K562 (cell line): ENCODE measurements around the gene MATN1. TPM values are rescaled to one million over a fixed set of nuclear protein-coding genes. Genes with fewer than 3 reads are reported as not detected.

Source experiments
- ATAC-seq: fragments of 200-7000 bp; cut with Tn5 transposase; 3 replicates; pipeline ENCODE4 v1.9.1; 2020; ENCODE audit warnings: moderate library complexity
- BruUV-seq: library from RNA; stranded (reverse); fragments of 400-500 nt; replicated peaks from 2 replicates; lab custom pipeline; 2021; lab: Mats Ljungman, UMichigan
- CTCF ChIA-PET: fragments of 300-600 bp; formaldehyde crosslinking; extraction: SDS; loops from one replicate; lab custom pipeline; 2021; ENCODE audit warnings: low intra/inter-chr PET ratio; lab: Yijun Ruan, JAX
- POLR2A ChIA-PET: fragments of 300-600, 350-650 bp; sonication (Branson Sonifier 250); formaldehyde crosslinking; extraction: SDS; loops from one replicate; lab custom pipeline; 2021; ENCODE audit warnings: antibody characterized with exemption, inconsistent platforms; lab: Yijun Ruan, JAX
- DNase-seq, 4 experiments: peaks; one replicate each; pipeline versions ENCODE4 v3.0.0 to v3.0.0-alpha.2; 2011 to 2018; ENCODE audit warnings: low spot score in 3 of 4, mixed read lengths in 3 of 4; ENCODE audit errors: extremely low read depth in 1 of 4
- FAIRE-seq: peaks from 2 replicates; lab custom pipeline; 2011; peaks lifted over from hg19 to GRCh38; lab: Jason Lieb, UNC
- H2AFZ ChIP-seq: 2 replicates; pipeline ENCODE4 v1.6.0; 2011; ENCODE audit warnings: low read depth, low read length, control low read depth, inconsistent platforms
- H3K27ac ChIP-seq: fragments of 200-600 bp; 3 replicates; pipeline ENCODE4 v1.8.0; 2011; ENCODE audit warnings: low read depth, mild to moderate bottlenecking, control low read depth, inconsistent platforms, low read length, moderate library complexity, mixed read lengths; ENCODE audit errors: extremely low read depth
- H3K27me3 ChIP-seq, 2 experiments: fragments of 300-600 bp in 1 of 2; 2 replicates in 1 of 2; 3 replicates in 1 of 2; pipeline versions ENCODE4 v1.6.0 to v1.8.0; 2011; ENCODE audit warnings: inconsistent platforms in 2 of 2, low read length in 2 of 2, mild to moderate bottlenecking in 1 of 2, mixed read lengths in 1 of 2, moderate library complexity in 1 of 2; ENCODE audit not compliant: control insufficient read depth in 2 of 2, insufficient read depth in 2 of 2
- H3K36me3 ChIP-seq: fragments of 300-600 bp; 3 replicates; pipeline ENCODE4 v1.8.0; 2011; ENCODE audit warnings: mild to moderate bottlenecking, low read length, inconsistent platforms; ENCODE audit not compliant: control insufficient read depth, insufficient read depth
- H3K4me1 ChIP-seq, 2 experiments: fragments of 200-600 bp in 1 of 2; replicated peaks in 1 of 2; 2 replicates in 1 of 2; 3 replicates in 1 of 2; pipeline versions ENCODE4 v1.5.1 to v1.8.0; 2011; ENCODE audit warnings: inconsistent platforms in 2 of 2, low read length in 2 of 2, mild to moderate bottlenecking in 1 of 2, mixed read lengths in 1 of 2, moderate library complexity in 1 of 2; ENCODE audit not compliant: control insufficient read depth in 2 of 2, insufficient read depth in 2 of 2
- H3K4me2 ChIP-seq: 2 replicates; pipeline ENCODE4 v1.6.1; 2011; ENCODE audit warnings: low read length, control low read depth, inconsistent platforms, mixed read lengths; ENCODE audit not compliant: insufficient read depth
- H3K4me3 ChIP-seq: fragments of 200-600 bp; sonication (generic), shearing (Covaris generic); 2 replicates; pipeline ENCODE4 v1.5.1; 2016; ENCODE audit warnings: control low read depth, inconsistent platforms
- H3K79me2 ChIP-seq: fragments of 200-600 bp; 3 replicates; pipeline ENCODE4 v1.8.0; 2011; ENCODE audit warnings: low read length, inconsistent platforms; ENCODE audit not compliant: control insufficient read depth, insufficient read depth
- H3K9ac ChIP-seq, 2 experiments: 2 replicates each; pipeline versions ENCODE4 v1.6.0 to v1.6.1; 2011; ENCODE audit warnings: low read depth in 2 of 2, low read length in 2 of 2, control low read depth in 1 of 2, inconsistent platforms in 1 of 2, mild to moderate bottlenecking in 1 of 2, mixed read lengths in 1 of 2; ENCODE audit not compliant: insufficient read depth in 1 of 2
- H3K9me1 ChIP-seq: one replicate; pipeline ENCODE4 v1.6.0; 2011; ENCODE audit warnings: inconsistent platforms, mild to moderate bottlenecking, low read length, moderate library complexity; ENCODE audit not compliant: control insufficient read depth, insufficient read depth
- H3K9me3 ChIP-seq: replicated peaks from 2 replicates; pipeline ENCODE4 v1.5.1; 2011; ENCODE audit warnings: low read depth, low read length, inconsistent platforms; ENCODE audit not compliant: control insufficient read depth, insufficient read depth
- H4K20me1 ChIP-seq: replicated peaks from 2 replicates; pipeline ENCODE4 v1.6.1; 2011; ENCODE audit warnings: low read length, inconsistent platforms, mixed read lengths; ENCODE audit not compliant: control insufficient read depth, insufficient read depth
- BCOR ChIP-seq: fragments of 450-650 bp; IDR thresholded peaks from 2 replicates; pipeline ENCODE4 v1.6.1; 2016
- BRCA1 ChIP-seq, 2 experiments: fragments of 450-650 bp in 1 of 2; sonication (generic) in 1 of 2; formaldehyde crosslinking in 1 of 2; IDR thresholded peaks; 2 replicates each; pipeline versions ENCODE4 v1.5.0 to v1.6.1; 2017 to 2020; ENCODE audit warnings: mild to moderate bottlenecking in 1 of 2, missing genetic modification reagents in 1 of 2
- EHMT2 ChIP-seq: fragments of 450-650 bp; IDR thresholded peaks from 2 replicates; pipeline ENCODE4 v1.6.1; 2018; ENCODE audit warnings: antibody characterized with exemption
- HMGXB4 ChIP-seq: sonication (generic); formaldehyde crosslinking; IDR thresholded peaks from 2 replicates; pipeline ENCODE4 v1.8.1; 2023; ENCODE audit warnings: mild to moderate bottlenecking, missing genetic modification reagents
- MYNN ChIP-seq, 2 experiments: sonication (generic); formaldehyde crosslinking in 1 of 2; IDR thresholded peaks; 2 replicates each; pipeline versions ENCODE4 v1.5.0 to v1.6.1; 2016 to 2020; ENCODE audit warnings: antibody characterized with exemption in 1 of 2, missing genetic modification reagents in 1 of 2
- PREB ChIP-seq: sonication (generic); formaldehyde crosslinking; IDR thresholded peaks from 2 replicates; pipeline ENCODE4 v1.8.1; 2023; ENCODE audit warnings: mild to moderate bottlenecking, missing genetic modification reagents
- PTRF ChIP-seq: fragments of 450-650 bp; IDR thresholded peaks from 2 replicates; pipeline ENCODE4 v1.6.1; 2016; ENCODE audit warnings: mild to moderate bottlenecking, missing genetic modification characterization, missing compliant biosample characterization
- SMAD1 ChIP-seq: fragments of 150-350 bp; IDR thresholded peaks from 2 replicates; pipeline ENCODE4 v1.6.1; 2014; ENCODE audit warnings: low read length, low read depth; ENCODE audit not compliant: partially characterized antibody
- SRSF9 ChIP-seq: fragments of 200-400 bp; formaldehyde crosslinking; IDR thresholded peaks from 2 replicates; pipeline ENCODE4 v1.6.1; 2017; ENCODE audit warnings: low read depth, low read length, borderline replicate concordance
- TAF7 ChIP-seq: fragments of 450-650 bp; IDR thresholded peaks from 2 replicates; pipeline ENCODE4 v1.6.1; 2016; ENCODE audit warnings: missing genetic modification characterization, missing compliant biosample characterization
- TAF9B ChIP-seq: fragments of 450-650 bp; IDR thresholded peaks from 2 replicates; pipeline ENCODE4 v1.6.1; 2018; ENCODE audit warnings: mild to moderate bottlenecking; ENCODE audit not compliant: partially characterized antibody
- ZBTB5 ChIP-seq: fragments of 450-650 bp; IDR thresholded peaks from 2 replicates; pipeline ENCODE4 v1.6.1; 2017; ENCODE audit warnings: antibody characterized with exemption
- ZNF512 ChIP-seq: IDR thresholded peaks from 2 replicates; pipeline ENCODE4 v1.6.1; 2016; ENCODE audit warnings: missing genetic modification characterization, missing compliant biosample characterization
- ZNF695 ChIP-seq: fragments of 450-650 bp; formaldehyde crosslinking; IDR thresholded peaks from 2 replicates; pipeline ENCODE4 v1.4.0; 2020; ENCODE audit warnings: mild to moderate bottlenecking, moderate library complexity
- WGBS: fragments of 100-300 bp; shearing (Covaris generic); methylation state at CpG from one replicate; pipeline ENCODE4 v1.1.6; 2016; ENCODE audit warnings: low coverage, mixed read lengths; ENCODE audit not compliant: insufficient coverage; ENCODE audit errors: missing lambda C conversion rate; 5-methylcytosine and 5-hydroxymethylcytosine counted together
- in situ Hi-C: fragments of 300-500 bp; cut with MboI; formaldehyde crosslinking; loops from 4 replicates; pipeline ENCODE4 v1.15.0; 2018; ENCODE audit warnings: inconsistent platforms, mixed read lengths
- intact Hi-C: fragments of 100-400 bp; cut with micrococcal nuclease; formaldehyde crosslinking; loops from 2 replicates; pipeline ENCODE4 v1.14.2; 2022
- polyA plus RNA-seq, 8 experiments: library from polyadenylated mRNA; depleted of rRNA in 4 of 8; stranded (reverse) in 5 of 8; unstranded in 3 of 8; fragments of >200 nt; fragmentation: Nextera tagmentation in 2 of 8; fragmentation: Illumina TruSeq in 1 of 8; extraction: Ambion mirVana in 2 of 8; extraction: Trizol in 1 of 8; gene quantifications; 2 replicates each; pipeline versions ENCODE4 v1.2.1 to v1.2.3, GENCODE V29; 2011 to 2014; ENCODE audit warnings: inconsistent platforms in 1 of 8, missing spikeins in 1 of 8
- total RNA-seq, 7 experiments: library from RNA; depleted of rRNA in 6 of 7; stranded (reverse); fragments of >200 nt in 6 of 7; fragmentation: Illumina TruSeq in 2 of 7; extraction: Trizol in 2 of 7; gene quantifications; 2 replicates each; pipeline versions ENCODE4 v1.2.1 to v1.2.3, GENCODE V29; 2011 to 2021; ENCODE audit warnings: low replicate concordance in 1 of 7
- TF ChIP-seq, protein P1 (sequence below), 2 experiments: fragments of 250-450 bp in 1 of 2; fragments of 450-650 bp in 1 of 2; sonication (Bioruptor Pico) in 1 of 2; IDR thresholded peaks; 2 replicates each; pipeline versions ENCODE4 v1.6.1 to v1.8.0; 2016 to 2021; ENCODE audit warnings: mild to moderate bottlenecking in 2 of 2, moderate library complexity in 2 of 2, missing compliant biosample characterization in 1 of 2, missing genetic modification characterization in 1 of 2

MATN1 gene
- total and polyA plus RNA-seq, 9 of the 15 experiments (the other 6 are each of a cell fraction or from before 2014, with no cell fraction given) = 0.10 to 2.3 (median 1.2) TPM

DNA sequence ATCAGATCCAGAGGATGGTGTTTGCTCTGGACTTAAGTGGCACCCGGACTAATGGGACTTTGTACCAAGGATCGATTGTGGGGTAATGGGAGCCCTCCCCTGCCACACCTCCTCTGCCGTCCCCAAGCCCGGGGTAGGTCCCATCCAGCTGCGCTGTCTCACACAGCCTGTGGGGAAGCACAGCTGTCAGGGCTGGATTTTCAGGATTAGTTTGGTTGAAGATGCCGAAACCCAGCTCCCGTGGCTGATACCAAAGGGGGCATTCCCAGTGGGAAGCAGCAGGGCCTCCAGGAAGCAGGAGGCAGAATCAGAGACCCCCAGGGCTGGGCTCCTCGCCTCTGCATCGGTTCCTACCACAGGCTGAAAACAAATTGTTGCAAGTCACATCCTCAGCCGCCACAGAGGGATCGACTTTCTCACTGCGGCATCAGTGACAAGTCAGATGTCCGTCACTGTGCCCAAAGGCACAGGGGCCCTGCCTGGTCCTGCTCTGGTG is 59.7 kb downstream of the MATN1 start:
- Histone ChIP-seq H4K20me1 (no peaks in the 10 kb centered on the region; the same call in 1 of the 2 replicates), H3K36me3 (no peaks in the 10 kb centered on the region), H3K27me3 (peaks cover 25 to 78% of the 10 kb centered on the region in 2 experiments), H3K4me2 (no peak overlapping the region), H3K4me1 (no peaks in the 10 kb centered on the region), H3K79me2 (no peaks in the 10 kb centered on the region), H3K9me3 (no peaks in the 10 kb centered on the region), H3K9ac (no peak overlapping the region), H3K9me1 (no peaks in the 10 kb centered on the region), H2AFZ (no peak overlapping the region), H3K4me3 (no peak overlapping the region), H3K27ac (no peak overlapping the region)
- ATAC-seq (no peak), DNase-seq (no peak), FAIRE-seq (no peak)
- in situ Hi-C loops = no loop called here
- POLR2A ChIA-PET = interaction anchor here (1.2 kb wide), 1 partner anchor 12 kb away, joined by 3 read pairs; no protein-coding TSS in a partner anchor
- 4% methylated on average over 13 of the region's 13 CpGs for WGBS
- intact Hi-C loops = no loop called here
- no TSS peak for BruUV-seq
- CTCF ChIA-PET = no interaction called here
- TF ChIP-seq ZNF695 (CRISPR knock-in tag) = no peak
- TF ChIP-seq SRSF9 = no peak
- no peak for TF ChIP-seq PTRF (tag)
- no peak for TF ChIP-seq BRCA1 (IDR thresholded peaks at IDR 0.05)
- TF ChIP-seq BRCA1 (CRISPR knock-in tag; IDR thresholded peaks at IDR 0.05) = no peak
- no peak for TF ChIP-seq TAF9B
- no peak for TF ChIP-seq PREB (CRISPR knock-in tag)
- TF ChIP-seq ZBTB5 = no peak
- no peak for TF ChIP-seq ZNF512 (tag)
- TF ChIP-seq EHMT2 = no peak
- no peak for TF ChIP-seq BCOR
- TF ChIP-seq, protein P1, sequence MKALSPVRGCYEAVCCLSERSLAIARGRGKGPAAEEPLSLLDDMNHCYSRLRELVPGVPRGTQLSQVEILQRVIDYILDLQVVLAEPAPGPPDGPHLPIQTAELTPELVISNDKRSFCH (CRISPR knock-in tag; IDR thresholded peaks at IDR 0.05) = no peak
- TF ChIP-seq, protein P1 (tag; IDR thresholded peaks at IDR 0.05) = no peak
- TF ChIP-seq TAF7 (tag) = no peak
- TF ChIP-seq HMGXB4 = no peak
- TF ChIP-seq SMAD1 = no peak
- no peak for TF ChIP-seq MYNN (IDR thresholded peaks at IDR 0.05)
- no peak for TF ChIP-seq MYNN (CRISPR knock-in tag; IDR thresholded peaks at IDR 0.05)
